GM21825 (cell line): ENCODE results near the gene OR6B3.

Experiments
- ATAC-seq: cut with Tn5 transposase; IDR thresholded peaks from one replicate; pipeline ENCODE4 v1.9.1; 2021; ENCODE audit warnings: mild to moderate bottlenecking, moderate library complexity; ENCODE audit not compliant: unreplicated experiment

OR6B3 gene

GRCh38 chr2:240053173-240054155 is at the start of gene OR6B3:
Gene OR6B3 (minus strand): TSS chr2:240053521.
- no peak for ATAC-seq

- ATAC-seq, result no peak
Observed at GRCh38 chr2:240098349-240098748, 45.0 kb upstream of the OR6B3 start.

GRCh38 chr2:240095556-240096523 is 42.5 kb upstream of the OR6B3 start:
- ATAC-seq, result no peak

DNA sequence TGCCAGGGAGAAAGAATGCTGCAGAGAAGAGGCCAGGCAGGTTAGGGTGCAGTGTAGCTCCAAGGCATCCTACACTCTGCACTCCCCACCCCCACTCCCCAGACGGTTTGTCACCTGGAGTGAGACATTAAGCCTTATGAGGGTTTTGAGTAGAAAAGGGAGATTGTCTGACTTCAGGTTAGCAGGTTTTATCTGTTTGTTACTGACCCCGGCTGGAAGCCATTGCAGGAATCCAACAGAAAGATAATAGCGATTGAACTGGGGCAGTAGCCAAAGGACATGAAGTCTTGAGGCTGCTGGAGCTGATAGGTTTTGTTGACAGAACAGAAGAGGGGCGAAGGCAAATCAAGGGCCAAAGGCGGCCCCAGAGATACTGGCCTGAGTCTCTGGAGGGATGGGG is 36.0 kb upstream of the OR6B3 start:
- no peak for ATAC-seq

GRCh38 chr2:240086563-240086962 is 33.2 kb upstream of the OR6B3 start:
- ATAC-seq, result no peak

DNA sequence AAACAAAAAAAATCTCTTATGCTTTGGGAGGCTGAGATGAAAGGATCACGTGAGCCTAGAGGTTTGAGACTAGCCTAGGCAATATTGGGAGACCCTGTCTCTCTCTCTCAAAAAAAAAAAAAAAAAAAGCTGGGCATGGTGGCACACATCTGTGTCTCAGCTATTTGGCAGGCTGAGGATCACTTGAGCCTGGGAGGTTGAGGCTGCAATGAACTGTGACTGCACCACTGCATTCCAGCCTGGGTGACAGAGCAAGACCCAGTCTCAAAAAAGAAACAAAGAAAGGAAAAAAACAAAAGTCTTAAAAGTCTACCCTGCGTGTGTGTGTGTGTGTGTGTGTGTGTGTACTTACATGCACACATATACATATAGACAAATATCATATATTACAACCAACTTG is 25.3 kb upstream of the OR6B3 start:
- no peak for ATAC-seq

- no peak for ATAC-seq
Observed at GRCh38 chr2:240077442-240077841, 24.1 kb upstream of the OR6B3 start.

DNA sequence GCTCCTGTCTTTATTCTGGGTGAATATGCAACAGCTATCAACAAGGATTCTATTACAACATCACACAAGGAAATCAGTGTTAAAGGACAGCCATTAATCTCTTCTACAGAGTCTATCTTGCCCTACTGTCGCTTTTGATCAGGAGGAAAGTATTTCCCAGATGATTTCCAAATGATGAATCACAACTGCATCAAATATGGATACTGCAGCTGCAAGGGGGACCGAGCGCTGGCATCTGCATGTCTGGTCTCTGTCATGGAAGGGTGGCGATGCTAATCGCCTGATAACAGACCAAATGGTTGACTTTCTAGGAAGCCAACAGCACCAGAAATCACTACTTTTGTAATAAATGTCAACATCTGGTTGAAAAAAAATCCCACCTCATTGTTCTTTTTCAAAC is 21.2 kb upstream of the OR6B3 start:
- no peak for ATAC-seq

DNA sequence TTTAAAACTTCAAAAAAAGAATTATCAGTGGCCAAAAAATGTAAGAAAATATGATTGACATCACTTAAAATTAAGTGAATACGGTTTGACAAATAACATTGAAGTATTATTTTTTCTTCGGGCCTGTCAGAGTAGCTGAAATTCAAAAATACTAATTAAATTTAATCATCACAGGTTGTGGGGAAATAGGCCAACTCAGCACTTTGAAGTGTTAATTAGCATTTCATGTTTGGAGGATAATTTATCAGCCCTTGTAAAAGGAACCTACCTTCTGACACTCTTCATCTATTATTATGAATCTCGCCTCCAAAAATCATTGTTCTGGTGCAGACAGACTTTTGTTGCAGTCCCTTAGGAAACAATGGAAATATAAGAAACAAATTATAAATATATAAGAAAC is 17.6 kb upstream of the OR6B3 start:
- ATAC-seq, result no peak

DNA sequence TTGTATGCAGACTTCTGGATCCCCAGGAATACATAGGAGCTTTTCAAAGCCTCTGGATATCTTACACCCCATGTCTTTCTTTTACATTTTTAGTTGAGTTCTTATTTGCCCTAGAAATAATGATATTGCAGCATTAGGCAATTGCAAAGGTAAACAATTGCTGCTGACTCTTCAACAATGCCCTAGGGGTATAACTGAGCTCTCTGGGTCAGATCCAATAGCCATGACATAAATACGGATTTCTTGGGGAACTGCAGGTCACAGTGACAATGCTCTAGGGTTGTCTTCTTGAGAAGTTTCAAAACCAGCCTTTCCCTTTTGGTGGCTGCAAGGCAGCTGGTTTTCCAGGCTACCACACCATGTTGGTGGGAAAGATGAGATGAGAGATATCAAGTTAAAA is 16.5 kb upstream of the OR6B3 start:
- ATAC-seq, result no peak

- no peak for ATAC-seq
Observed at GRCh38 chr2:240068193-240068592, 14.9 kb upstream of the OR6B3 start.

- no peak for ATAC-seq
Observed at GRCh38 chr2:240066489-240066888, 13.2 kb upstream of the OR6B3 start.

- ATAC-seq, result no peak
Observed at GRCh38 chr2:240064898-240065297, 11.6 kb upstream of the OR6B3 start.

- no peak for ATAC-seq
Observed at GRCh38 chr2:240060977-240061591, 7.8 kb upstream of the OR6B3 start.

DNA sequence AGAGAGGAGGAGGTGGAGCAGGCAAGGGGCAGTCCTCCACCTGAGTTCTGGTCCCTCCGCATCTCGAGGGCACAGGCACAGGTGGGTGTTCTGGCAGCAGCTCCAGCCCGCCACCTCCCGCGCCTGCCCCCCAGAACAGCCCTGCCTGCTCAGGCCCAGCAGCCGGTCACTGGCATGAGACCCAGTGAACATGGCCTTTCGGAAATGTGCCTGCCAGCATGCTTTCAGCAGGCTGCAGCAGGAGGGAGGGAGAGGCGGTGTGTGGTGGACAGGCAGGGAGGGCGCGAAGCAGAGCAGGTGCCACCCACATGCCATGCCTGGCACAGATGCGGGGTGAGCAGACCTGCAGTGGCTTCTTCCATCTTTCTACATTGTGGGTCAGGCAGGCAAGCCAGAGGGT is 3.4 kb upstream of the OR6B3 start:
- ATAC-seq, result no peak

DNA sequence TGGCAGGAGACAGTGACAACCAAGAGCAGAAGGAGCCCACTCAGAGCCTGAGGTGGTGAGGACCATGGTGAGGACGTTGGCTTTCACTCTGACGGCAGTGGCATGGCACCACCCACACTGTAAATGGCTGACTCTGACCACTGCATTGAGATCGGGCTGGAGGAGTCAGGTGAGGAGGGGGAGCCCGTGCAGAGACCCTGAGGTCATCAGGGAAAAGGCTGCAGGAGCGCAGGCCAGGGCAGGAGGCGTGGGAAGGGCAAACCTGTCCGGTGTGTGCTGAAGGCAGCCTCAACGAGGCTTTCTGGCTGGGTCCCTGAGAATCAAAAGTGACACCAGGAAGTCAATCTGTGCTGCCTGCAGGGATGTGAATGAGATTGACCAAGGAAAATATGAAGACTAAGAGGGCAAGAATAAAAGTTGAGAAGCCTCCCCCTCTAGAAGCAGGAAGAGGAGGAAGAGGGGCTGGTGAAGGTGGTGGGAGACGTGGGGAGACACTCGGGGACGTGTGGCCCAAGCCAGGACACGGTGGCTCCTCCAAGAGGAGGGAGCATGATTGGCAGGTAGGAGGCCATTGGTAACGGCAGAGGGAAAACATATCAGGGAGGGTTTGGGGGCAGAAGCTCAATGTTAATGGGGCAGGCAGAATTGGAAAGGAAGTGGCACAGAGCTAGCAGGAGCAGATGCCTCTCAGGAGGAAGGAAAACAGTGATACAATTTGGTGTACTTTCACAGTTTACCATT is 2.0 kb upstream of the OR6B3 start:
- ATAC-seq, result no peak

- no peak for ATAC-seq
Observed at GRCh38 chr2:240052524-240052923, 797 bp downstream of the OR6B3 start.

DNA sequence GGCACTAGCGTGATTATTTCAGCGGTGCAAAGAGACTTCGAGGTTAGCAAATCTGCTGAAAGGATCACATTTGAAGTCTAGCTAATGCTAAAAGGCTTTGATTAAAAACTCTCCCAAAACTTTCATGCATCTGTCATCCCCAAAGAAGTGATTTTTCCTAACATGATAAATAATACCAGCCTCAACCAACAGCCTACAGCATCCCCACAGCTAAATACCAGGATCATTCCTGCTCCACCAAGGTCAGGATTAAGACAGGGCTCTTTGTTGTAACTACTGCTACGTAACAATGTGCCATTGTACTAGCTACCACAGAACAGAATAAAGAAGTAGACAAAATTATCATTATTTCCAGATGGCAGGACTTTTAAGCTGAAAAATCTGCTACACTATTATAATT is 1.6 kb downstream of the OR6B3 start:
- no peak for ATAC-seq

- no peak for ATAC-seq
Observed at GRCh38 chr2:240050278-240050677, 3.0 kb downstream of the OR6B3 start.

DNA sequence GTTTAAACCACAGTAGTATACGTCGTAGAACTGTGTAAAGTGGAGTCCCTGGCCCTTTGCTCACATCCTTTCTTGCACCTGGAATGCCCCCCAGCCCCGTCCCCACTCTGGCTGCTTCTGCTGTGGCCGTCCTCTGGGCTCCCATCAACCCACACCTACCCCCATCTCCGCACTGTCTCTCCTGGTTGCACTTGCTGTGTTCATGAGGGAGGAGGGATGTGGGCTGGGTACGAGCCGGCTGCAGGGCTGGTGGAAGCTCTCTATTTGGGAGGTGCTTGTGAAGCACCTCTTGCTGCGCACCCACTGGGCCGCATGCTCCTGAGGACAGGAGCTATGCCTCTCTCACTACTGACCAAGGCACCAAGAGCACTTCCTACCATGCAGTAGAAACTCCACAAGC is 5.1 kb downstream of the OR6B3 start:
- ATAC-seq, result no peak
